H54 (cell line): ENCODE data around the gene LYAR.

Source experiments
- DNase-seq: peaks from one replicate; pipeline ENCODE4 v3.0.0; 2011; ENCODE audit warnings: low spot score, mixed read lengths; ENCODE audit not compliant: insufficient read length
- FAIRE-seq: peaks from 3 replicates; lab custom pipeline; 2011; peaks lifted over from hg19 to GRCh38; lab: Jason Lieb, UNC
- POLR2A ChIP-seq: IDR thresholded peaks from 2 replicates; pipeline ENCODE4 v1.6.1; 2011; ENCODE audit warnings: low read depth, mild to moderate bottlenecking, low read length

The LYAR gene

GRCh38 chr4:4299006-4299405 is 9.1 kb upstream of the LYAR start:
- DNase-seq (no peak), FAIRE-seq (no peak)
- TF ChIP-seq POLR2A: no peak

GRCh38 chr4:4296283-4296846 is 6.4 kb upstream of the LYAR start:
- no peak for DNase-seq
- FAIRE-seq: no peak
- TF ChIP-seq POLR2A: no peak

DNA sequence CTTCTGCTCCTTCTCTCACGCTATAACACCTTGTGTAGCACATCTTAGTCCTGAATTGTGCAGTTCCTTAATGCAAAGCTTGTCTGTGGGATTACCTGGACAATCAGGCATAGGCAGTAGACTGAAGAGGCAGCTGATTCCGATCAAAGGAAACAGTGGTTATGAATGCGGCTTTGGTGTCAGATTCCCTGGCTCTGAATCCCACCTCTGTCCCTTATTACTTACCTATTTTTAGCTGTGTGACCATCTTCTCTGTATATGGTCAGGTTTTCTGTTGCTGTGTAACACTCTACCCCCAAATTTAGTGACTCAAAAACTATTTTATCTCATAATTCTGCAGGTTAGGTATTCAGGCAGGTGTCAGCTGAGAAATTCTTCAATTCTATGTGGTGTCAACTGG is 3.3 kb upstream of the LYAR start:
- FAIRE-seq (no peak), DNase-seq (no peak)
- TF ChIP-seq POLR2A: no peak

DNA sequence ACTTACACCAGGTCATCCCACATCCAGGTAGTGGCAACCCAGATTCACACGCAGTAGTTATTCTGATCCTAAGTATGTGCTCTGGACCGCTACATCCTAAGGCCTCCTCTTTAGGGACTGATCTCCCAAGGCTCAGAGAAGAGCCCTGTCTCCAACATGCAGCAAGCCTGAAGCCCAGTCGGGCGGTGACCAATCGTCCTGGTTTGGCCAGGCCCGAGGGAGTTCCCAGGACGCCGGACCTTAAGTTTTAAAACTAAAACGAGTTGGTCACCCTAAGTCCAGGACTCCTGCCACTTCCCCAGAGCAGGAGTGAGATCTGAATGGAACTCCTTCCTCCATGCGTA is 385 bp downstream of the LYAR start:
- no peak for FAIRE-seq

GRCh38 chr4:4289055-4289454 is 899 bp downstream of the LYAR start:
- DNase-seq (no peak), FAIRE-seq (no peak)
- no peak for TF ChIP-seq POLR2A

More for the DNA sequence above, 385 bp downstream of the LYAR start:
- DNase-seq: no peak
- no peak for TF ChIP-seq POLR2A

GRCh38 chr4:4288098-4288497 is 1.9 kb downstream of the LYAR start:
- DNase-seq (no peak), FAIRE-seq (no peak)
- no peak for TF ChIP-seq POLR2A

DNA sequence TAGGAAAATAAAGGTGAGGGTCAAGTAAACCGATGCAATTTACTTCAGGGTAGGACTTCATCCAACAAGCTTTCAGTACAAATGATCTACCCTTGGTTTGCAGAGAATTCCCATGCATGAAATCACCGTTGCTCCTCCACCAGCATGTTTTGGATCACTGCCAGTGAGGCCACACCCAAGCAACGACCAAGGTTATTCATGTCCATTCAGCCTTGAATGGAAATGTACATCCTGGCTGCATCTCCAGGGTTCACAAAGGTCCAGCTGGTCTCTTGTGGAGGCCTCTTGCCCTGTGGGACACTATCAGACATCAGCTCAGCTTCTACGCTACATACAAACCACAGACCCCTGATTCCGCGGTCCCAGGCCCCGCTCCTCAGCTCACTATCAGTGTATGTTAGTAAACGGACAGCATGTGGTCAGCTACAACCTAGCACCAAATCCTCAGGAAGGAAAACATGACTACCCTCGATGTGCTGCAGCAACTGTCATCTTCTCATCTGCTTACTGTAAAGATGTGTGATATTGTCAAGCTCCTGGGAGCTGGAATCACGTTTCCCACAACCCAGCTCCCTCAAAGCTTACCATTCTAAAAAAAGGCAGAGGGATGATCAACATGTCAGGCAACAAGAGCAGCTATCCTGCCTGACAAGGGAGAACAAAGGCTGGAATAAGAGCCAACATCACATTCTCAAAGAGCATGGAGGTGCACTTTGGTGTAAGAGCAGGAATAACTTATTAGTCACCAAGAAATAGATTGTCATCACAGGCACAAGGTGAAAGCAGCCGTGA is 4.9 kb downstream of the LYAR start:
- FAIRE-seq: no peak
- no peak for TF ChIP-seq POLR2A
- peak; percentile 23 for DNase-seq

- TF ChIP-seq POLR2A: no peak
- DNase-seq (no peak), FAIRE-seq (no peak)
Observed at GRCh38 chr4:4281787-4282186, 8.2 kb downstream of the LYAR start.

DNA sequence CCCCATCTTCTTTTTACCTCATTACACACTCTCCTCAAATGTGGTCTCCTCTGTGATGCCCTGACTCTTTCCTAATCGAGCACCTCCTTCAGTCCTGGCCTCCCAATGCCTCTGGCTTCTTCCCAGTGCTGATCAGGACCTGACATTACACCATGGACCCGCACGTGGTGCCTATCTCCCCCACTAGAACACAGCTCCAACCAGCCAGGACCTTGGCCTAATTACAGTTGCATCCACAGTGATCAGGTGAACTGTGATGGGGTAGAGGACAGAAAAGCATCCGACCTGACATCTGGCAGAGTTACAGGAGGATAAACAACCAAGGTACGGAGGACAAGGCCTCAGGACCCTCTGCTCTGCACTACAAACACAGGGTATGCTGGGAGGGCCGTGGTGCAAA is 12.4 kb downstream of the LYAR start:
- TF ChIP-seq POLR2A: no peak
- DNase-seq (no peak), FAIRE-seq (no peak)

GRCh38 chr4:4274226-4274625 is 15.7 kb downstream of the LYAR start:
- no peak for DNase-seq
- no peak for FAIRE-seq
- no peak for TF ChIP-seq POLR2A

DNA sequence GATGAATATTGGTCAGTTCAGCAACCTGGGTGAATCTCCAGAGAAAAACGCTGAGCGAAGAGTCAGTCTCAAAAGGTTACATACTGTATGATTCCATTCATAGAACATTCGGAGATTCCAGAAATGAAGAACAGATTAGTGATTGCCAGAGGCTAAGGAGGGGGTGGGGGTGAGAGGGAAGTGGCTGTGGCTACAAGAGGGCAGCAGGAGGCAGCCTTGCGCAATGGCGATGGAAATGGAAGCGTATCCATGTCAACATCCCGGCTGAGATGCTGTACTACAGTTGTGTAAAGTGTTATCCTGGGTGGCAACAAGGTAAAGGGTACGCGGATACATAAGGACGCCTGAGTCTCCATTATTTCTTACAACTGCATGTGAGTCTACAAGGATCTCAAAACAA is 18.0 kb downstream of the LYAR start:
- TF ChIP-seq POLR2A: no peak
- FAIRE-seq (no peak), DNase-seq (no peak)

- FAIRE-seq (no peak), DNase-seq (no peak)
- no peak for TF ChIP-seq POLR2A
Observed at GRCh38 chr4:4270529-4270928, 19.4 kb downstream of the LYAR start.

DNA sequence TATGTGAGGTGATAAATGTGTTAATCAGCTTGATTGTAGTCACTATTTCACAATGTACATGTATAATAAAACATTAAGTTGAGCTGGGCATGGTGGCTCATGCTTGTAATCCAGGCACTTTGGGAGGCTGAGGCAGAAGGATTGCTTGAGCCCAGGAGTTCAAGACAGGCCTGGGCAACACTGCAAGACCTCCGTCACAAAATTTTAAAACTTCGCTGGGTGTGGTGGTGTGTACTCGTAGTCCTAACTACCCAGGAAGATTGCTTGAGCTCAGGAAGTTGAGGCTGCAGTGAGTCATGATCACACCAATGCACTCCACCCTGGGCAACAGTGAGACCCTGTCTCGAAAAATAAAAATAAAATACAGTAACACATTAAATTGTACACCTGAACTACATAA is 20.1 kb downstream of the LYAR start:
- peak; percentile 65 for FAIRE-seq
- no peak for TF ChIP-seq POLR2A
- no peak for DNase-seq

DNA sequence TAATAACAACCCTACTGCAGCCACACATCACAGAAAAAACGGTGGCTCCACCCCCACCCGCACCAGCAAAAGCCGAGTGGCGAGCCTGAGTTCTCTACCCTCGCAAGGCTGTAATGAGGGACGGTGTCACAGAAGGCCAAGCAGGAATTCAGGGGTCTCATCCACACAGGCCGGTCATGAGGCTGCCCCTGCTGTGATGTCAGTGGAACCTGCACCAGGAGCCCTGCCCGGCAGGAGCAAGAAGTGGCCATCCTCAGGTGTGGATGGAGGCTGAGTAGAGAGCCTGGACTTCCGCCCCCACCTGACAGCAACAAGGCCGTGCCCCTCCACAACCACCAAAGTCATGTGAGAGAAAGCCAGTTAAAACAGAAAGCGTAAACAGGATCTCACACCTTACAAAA is 20.6 kb downstream of the LYAR start:
- TF ChIP-seq POLR2A: no peak
- no peak for DNase-seq
- FAIRE-seq: no peak

DNA sequence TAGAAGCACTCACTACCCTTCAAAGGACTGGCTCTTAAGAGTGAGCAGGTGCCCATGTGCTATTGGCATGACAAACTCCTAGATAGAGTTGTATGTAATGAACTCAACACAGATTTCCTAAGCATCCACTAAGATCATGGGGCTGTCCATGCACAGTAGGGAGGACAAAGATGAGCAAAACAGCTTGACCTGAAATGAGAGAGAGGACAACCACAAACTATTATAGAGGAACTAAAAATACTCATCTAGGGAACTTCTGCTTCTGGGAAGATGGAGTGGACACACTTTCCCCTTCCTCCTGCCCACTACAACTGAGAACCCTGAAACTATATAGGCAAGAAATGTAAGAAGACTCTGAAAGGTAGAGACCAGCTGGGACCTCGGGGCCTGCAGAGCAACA is 21.2 kb downstream of the LYAR start:
- FAIRE-seq (no peak), DNase-seq (no peak)
- no peak for TF ChIP-seq POLR2A
